GM12801 (cell line): ENCODE measurements around the gene ARHGAP30.

Experiments used
- CTCF ChIP-seq: IDR thresholded peaks from one replicate; pipeline ENCODE4 v1.5.1; 2011; ENCODE audit warnings: control low read depth; ENCODE audit not compliant: insufficient read length; ENCODE audit errors: extremely low read depth

Gene ARHGAP30

GRCh38 chr1:161061419-161061818 lies 8.3 kb downstream of the ARHGAP30 start:
- TF ChIP-seq CTCF: no peak

GRCh38 chr1:161059293-161059692 lies 10.4 kb downstream of the ARHGAP30 start:
- no peak for TF ChIP-seq CTCF

GRCh38 chr1:161054805-161055204 lies 14.9 kb downstream of the ARHGAP30 start:
- TF ChIP-seq CTCF: no peak

- TF ChIP-seq CTCF: no peak
Observed at GRCh38 chr1:161054232-161054631, 15.5 kb downstream of the ARHGAP30 start.

- TF ChIP-seq CTCF: no peak
Observed at GRCh38 chr1:161052899-161053298, 16.8 kb downstream of the ARHGAP30 start.

GRCh38 chr1:161051219-161051618 lies 18.5 kb downstream of the ARHGAP30 start:
- TF ChIP-seq CTCF: no peak

- no peak for TF ChIP-seq CTCF
Observed at GRCh38 chr1:161048949-161049722, 20.6 kb downstream of the ARHGAP30 start.
